Activated gamma-delta T cell treated with anti-CD3 and anti-CD28 coated beads, Interleukin-2, amount 50 U/mL, for 16 hours (primary cell): Measurements from ENCODE around the gene MIEF1.
"Not testable (repeated sequence)": the region's sequence is repeated elsewhere in the genome, so short reads cannot be mapped to it uniquely, and the experiment has no call there.

Experiments
- DNase-seq: peaks from one replicate; pipeline ENCODE4 v3.0.0-alpha.2; 2020; ENCODE audit warnings: low read depth

Gene MIEF1

DNA sequence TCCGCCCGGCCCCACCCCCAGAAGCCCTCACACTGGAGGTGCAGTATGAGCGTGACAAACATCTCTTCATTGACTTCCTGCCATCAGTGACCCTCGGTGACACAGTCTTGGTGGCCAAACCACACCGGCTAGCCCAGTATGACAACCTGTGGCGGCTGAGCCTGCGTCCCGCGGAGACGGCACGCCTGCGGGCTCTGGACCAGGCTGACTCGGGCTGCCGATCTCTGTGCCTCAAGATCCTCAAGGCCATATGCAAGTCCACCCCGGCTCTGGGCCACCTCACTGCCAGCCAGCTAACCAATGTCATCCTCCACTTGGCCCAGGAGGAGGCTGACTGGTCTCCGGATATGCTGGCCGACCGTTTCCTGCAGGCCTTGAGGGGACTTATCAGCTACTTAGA is 11.7 kb downstream of the MIEF1 start:
- DNase-seq = no peak

DNA sequence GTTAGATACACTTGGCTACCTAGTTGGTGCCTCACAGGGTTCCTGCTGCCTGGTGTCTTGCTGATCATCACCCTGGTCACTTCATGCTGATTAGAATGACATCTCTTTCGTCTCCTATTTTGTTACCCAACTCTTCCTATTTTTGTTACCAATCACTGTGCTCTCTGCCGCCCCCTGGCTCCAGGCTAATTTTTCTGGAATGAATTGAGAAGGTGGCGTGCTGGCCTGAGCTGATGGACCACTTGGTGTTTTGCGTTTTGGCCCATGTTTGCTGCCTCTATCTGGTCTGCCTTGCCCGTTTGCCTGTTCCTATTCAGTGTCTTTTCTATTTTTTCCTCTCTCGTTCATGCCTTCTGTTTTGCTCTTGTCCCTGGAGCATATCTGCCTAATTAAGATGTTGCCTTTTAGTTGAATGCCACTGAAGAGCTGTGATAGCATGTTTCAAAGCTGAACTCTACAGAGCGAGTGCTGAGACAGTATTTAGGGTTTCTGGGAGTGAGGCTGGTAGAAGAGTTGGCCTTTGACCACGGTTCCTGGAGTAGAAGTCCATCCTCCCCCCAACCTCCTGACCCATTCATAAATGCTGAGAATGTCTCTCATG is 12.4 kb downstream of the MIEF1 start:
- DNase-seq = no peak

DNA sequence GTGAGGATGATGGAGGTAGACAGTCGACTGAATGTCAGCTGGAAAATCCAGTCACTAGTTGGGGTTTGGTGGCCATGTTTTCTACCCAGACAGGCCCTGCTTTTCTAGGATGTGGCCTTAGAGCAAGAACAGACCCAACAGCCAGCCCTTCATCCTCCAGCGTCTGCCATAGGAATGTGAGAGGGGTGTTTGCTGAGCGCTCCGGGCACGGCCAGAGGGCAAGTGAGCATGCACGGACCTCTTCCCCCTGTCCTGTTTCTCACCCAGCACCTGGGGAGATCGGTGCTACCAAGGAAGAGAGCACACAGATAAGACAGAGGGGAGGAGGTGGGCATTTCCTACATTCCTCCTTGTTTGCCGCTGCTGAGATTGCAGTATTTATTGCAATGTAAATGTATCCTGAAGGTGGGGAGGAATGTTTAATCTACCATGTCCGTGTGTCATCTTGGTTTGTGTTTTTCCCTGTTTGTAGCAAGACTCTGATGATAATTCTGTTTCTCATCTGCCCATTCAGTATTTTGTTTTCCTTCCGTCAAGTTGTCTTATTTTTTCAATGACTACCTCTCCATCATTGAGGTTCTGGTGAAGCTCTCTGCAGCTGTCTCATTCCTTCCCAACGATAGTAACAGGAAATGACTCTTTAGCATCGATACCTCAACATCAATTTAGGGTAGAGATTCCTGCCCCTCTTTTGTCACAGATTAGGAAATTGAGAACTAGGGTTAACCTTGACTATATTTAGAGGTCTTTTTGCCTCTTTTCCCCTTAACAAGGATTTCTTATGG is 13.4 kb downstream of the MIEF1 start:
- no peak for DNase-seq

DNA sequence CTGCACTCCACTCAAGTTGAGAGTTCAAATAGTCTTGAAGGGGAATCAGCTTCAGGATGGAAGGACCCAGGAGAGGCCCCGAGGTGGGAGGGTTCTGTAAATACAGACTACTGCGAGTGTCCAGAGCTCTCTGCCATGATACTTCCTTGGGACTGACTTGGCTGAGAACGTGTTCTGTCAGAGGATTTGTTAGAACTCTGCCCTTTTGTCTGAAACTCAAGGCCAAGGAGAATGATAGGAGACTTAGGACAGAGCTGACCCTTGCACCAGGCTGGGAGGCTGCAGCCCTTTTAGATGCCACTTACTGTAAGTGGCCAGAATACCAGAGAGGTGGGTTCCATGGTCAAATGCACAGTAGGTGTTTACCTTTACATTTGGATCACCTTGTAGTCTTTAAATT is 15.4 kb downstream of the MIEF1 start:
- DNase-seq = no peak

DNA sequence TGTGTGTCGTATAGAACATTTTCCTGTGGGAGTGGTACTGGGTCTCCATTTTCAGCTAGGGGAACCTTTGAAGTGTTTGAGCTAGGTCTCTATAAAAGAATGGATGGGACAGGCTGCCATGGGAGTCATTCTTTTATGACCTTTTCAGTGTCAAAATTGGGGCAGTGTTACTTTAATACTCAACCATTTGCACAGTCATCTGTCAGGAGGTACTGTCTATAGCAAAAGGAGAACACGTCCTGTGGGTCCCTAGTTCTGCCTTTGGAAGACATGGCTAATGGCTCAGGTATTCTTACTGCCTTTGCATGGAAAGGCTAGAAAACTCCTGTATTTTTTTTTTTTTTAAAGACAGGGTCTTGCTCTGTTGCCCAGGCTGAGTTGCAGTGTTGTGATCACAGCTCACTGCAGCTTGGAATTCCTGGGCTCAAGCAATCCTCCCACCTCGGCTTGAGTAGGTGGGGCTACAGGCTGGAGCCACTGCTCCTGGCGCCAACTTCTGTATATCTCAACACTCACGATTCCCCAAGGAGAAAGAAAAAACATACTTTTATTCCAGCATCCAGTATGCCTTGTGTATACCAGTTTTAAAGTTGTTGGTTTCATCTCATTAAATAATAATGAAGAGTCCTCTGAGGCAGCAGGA is 16.2 kb downstream of the MIEF1 start:
- DNase-seq = no peak

DNA sequence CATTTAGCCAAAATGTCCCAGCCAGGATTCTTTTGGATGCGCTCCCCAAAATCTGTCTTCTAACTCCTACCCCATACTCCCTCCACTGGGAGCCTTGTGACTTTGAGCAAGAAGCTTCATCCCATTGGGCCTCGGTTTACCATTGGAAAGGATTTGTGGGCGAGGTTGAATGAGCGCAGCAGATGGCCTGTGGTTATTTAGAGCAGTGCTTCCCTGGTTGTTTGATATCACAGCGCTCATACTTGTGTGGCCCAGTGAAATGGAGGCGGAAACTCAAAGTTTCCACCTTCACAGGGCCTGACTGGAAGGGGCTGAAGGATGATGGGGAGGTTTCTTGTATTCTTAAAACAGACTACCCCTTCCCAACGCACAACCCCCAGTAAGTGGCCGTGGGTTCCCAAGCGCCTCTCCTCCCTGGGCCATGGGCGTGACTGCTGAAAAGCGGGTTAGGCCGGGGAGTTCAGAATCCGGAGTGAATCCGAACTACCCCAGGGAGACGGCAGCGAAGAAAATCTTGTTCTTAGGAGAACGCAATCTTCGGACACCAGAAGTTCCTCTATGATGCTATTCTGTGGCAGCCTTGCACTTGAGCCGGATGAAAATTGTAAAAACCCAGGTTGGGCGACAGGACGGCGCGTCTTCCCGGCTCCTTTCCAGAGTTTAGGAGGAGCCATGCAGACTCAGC is 17.0 kb downstream of the MIEF1 start:
- no peak for DNase-seq

DNA sequence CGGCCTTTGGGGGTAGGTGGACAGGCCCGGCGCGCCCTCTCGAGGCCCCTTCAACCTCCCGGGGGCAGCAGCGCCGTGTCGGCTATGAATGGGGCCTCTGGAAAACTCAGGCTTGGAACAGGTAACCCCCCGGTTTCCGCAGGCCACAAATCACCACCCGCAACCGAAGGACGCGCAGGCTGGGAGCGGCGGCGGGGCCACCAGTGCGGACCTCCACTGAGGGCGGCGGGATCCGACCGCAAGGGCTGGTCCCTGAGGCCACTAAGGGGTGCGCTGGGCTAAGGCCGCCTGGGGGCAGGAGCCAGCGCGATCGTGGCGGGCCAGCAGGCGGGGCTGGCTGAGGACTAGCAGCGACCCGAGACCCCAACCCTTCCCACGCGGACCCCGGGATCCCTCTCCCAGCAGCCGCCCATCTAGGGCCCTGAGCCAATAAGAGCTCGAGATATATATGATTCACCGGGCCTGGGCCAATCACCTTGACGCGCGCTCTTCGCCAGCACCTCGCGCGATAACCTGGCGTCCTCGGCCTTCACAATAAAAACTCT is 17.7 kb downstream of the MIEF1 start:
- peak; percentile 95 for DNase-seq

DNA sequence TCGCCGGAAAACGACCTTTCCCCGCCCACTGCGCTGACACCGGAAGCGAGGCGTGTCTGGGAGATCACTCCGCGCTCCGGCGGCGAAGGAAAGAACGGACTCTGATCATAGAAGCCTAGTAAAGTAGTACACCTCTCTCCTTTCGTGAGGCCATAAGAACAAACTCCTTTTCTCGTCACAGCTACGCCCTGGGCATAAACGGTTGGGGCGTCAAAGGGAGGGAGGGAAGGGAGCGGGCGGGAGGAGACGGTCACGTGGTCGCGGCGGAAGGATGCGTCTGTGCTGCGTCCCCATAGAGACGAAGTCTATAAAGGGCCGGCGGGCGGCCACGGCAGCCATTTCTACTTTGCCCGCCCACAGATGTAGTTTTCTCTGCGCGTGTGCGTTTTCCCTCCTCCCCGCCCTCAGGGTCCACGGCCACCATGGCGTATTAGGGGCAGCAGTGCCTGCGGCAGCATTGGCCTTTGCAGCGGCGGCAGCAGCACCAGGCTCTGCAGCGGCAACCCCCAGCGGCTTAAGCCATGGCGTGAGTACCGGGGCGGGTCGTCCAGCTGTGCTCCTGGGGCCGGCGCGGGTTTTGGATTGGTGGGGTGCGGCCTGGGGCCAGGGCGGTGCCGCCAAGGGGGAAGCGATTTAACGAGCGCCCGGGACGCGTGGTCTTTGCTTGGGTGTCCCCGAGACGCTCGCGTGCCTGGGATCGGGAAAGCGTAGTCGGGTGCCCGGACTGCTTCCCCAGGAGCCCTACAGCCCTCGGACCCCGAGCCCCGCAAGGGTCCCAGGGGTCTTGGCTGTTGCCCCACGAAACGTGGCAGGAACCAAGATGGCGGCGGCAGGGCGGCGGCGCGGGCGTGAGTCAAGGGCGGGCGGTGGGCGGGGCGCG is 18.4 kb downstream of the MIEF1 start, which contains the start of gene ATF4:
TSS of gene ATF4 (plus strand) at position 337 of the 880 bp plus-strand sequence. CDS start 884 bp downstream, outside the sequence.
- DNase-seq = peak; percentile 84

DNA sequence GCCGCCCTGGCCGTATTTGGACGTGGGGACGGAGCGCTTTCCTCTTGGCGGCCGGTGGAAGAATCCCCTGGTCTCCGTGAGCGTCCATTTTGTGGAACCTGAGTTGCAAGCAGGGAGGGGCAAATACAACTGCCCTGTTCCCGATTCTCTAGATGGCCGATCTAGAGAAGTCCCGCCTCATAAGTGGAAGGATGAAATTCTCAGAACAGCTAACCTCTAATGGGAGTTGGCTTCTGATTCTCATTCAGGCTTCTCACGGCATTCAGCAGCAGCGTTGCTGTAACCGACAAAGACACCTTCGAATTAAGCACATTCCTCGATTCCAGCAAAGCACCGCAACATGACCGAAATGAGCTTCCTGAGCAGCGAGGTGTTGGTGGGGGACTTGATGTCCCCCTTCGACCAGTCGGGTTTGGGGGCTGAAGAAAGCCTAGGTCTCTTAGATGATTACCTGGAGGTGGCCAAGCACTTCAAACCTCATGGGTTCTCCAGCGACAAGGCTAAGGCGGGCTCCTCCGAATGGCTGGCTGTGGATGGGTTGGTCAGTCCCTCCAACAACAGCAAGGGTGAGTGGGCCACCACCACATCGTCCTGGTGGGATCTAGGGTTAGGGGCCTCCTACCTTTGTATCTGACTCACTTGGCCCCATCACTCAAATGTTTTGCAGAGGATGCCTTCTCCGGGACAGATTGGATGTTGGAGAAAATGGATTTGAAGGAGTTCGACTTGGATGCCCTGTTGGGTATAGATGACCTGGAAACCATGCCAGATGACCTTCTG is 19.2 kb downstream of the MIEF1 start:
- not testable (repeated sequence) for DNase-seq

DNA sequence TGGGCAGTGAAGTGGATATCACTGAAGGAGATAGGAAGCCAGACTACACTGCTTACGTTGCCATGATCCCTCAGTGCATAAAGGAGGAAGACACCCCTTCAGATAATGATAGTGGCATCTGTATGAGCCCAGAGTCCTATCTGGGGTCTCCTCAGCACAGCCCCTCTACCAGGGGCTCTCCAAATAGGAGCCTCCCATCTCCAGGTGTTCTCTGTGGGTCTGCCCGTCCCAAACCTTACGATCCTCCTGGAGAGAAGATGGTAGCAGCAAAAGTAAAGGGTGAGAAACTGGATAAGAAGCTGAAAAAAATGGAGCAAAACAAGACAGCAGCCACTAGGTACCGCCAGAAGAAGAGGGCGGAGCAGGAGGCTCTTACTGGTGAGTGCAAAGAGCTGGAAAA is 20.0 kb downstream of the MIEF1 start:
- not testable (repeated sequence) for DNase-seq

DNA sequence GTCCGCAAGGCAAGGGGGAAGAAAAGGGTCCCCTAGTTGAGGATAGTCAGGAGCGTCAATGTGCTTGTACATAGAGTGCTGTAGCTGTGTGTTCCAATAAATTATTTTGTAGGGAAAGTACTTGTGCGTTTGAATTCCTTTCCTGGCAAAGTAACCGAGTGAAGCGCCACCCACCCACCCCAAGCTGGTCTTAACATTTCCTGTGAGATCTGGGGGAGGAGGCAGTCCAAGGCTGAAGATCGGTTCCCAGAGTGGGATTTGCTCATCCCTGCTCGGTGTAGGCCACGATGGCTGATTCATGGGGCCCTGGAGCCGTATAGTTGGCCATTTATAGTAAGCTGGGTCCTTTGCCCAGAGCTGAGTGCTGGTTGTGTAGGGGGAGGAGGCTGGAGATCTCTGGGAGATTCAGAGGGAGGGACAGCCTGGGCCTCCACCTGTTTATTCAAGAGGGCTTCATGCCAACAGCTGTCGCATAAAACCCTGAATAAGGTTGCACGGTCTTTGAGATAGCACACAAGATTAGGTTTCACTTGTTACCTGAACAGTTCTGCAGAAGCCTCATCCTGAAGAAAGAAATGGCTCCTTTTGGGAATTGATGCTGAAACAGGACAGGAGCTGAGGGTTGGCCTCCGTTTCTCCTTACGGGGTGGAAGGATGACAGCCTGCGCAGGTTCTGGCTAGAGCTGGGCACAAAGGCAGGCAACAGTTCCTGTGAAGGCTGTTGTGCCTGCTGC is 20.6 kb downstream of the MIEF1 start:
- DNase-seq = no peak

DNA sequence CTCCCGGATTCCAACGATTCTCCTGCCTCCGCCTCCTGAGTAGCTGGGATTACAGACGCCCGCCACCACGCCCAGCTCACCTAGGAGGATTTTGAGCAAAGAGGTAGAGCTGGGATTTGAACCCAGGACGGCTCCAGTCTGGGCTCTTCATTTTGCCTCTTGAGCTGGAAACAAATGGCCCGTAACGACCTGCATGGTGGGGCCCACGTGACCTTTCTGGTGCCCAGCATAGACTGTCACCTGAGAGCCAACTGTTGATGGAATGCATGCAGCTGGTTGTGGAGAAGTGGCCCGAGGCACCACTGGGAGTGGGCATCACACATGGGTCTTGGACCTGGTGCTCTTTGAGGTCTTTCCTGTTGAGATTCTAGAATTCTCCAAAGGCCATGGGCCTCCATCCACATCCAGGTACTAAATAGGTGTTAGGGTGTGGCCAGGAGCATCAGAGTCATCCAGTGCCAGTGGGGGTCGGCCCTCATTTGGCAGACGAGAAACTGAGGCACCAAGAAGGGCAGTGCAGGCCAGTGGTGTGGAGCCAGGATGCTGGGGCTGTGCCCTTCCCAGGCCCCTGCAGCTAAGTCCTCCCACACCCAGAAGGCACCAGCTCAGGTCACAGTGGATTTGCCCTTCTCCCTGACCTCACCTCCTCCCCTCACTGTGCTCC is 22.1 kb downstream of the MIEF1 start:
- no peak for DNase-seq

DNA sequence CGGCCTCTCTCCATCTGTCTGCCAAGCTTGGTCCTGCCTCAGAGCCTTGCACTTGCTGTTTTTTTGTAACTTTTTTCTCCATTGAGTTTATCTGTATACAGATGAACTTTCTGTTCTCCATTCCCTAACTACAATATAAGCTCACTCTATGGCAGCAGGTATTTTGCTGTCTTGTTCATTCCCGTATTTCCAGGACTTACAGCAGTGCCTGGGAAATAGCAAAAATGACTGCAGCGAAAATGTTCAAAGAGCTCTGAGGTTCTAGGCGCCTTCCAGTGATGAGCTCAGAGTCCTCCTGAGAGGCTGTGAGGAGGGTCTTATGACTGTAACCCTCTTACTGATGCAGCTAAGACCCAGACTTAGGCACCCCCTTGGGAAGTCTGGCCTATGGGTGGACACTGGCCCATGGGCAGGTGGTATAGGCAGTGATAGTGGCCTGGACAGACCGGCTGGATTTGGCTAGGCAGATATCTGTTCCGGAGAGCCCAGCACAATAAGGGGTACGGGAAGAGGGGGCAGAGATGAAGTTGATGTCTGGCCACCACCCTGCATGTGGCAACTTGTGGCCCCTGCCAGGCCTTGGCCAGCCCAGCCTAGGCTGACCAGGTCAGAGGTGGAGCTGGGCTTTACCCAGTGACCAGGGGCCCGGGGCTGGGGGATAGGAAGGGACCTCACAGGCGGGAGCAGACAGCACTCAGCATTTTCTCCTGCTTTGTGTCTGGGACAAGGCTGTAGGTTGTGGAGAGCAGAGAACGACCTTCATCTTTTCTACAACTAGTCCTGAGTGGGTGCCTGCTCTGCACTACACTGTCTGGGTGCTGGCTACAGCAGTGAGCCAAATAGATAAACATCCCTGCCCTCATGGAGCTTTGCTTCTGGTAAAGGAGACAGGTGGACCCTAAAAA is 22.9 kb downstream of the MIEF1 start:
- no peak for DNase-seq

DNA sequence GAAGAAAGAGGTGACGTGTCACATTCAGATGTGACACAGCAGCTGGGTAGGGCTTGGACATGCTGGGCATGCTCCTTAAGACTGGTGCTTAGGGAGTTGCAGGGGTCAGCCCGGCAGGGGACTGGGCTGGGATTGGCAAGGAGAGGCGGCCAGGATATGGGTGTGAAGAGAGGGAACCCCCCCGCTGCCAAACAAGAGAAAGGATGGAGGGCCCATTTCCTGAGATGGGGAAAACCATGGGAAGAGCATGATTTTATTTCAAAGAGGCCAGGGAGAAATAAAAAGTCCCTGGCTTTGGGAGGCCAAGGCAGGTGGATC is 23.5 kb downstream of the MIEF1 start:
- no peak for DNase-seq

DNA sequence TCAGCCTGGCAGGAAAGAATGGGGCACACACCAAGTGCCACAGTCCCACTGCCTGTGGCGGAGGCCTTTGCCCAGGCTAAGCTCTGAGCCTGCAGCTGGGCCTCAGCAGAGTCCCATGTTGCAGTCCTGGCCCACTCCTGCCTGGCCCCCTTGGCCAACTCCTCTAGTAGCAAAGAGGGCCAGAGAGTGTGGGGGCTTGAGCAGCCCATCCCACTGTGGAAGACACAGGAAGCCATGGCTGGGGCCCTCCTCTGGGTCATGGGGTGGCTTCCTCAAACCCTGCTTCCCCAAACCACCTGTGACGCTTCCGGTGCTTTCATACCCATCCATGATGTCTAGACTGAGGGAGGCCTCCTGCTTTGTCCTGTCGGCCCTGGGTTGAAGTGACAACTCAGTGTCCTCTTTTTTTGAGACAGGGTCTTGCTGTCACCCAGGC is 24.7 kb downstream of the MIEF1 start:
- DNase-seq = no peak

DNA sequence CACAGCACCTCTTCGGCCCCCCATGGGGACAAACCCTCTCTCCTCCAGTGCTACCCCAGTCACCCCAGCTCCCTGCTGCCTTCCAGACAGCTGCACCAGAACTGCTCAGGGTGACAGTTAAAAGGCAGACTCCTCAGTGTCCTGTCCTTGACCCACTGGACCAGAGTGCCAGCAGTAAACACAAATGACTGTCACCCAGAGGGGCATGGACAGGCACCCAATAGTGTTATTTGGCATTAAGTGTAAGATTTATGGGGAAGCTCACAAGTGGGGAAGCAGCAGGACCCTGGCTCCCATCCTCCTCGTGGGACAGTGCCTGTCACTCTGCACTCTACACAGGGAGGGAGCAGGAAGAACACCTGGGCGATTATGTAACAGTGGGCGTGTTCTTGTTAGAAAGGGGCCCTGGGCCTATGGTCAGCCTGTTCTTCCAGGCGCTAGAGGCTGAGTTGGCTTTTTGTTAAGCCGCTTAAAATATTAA is 25.4 kb downstream of the MIEF1 start:
- no peak for DNase-seq

DNA sequence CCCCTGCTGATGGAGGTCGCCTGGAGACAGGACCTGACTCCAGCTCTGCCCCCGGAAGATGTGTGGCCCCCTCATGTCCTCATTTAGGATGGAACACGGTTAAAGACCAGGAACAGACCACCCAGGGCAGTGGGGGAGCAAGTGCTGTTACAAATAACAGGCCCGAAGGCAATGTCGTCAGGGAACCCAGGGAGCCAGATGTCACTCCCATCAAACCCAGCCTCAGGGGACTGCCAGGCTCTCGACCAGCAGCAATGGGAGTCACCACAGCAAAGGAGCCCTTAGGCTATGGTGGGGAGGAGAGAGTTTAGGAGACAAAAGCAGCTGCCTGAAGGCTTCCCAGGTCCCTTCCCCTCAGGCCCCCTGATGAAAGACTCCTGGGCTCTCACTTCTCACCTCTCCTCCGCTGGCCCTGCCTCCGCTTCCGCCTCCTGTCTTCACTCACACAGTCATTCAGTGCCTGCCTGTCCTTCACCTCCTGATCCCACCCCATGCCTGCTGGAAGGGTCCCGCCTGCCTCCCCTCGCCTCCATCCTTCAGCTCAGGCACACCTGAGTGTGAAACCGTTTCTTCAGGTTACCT is 26.1 kb downstream of the MIEF1 start:
- no peak for DNase-seq
